CD4-positive, alpha-beta T cell (primary cell): Measurements from ENCODE around the gene A1BG. TPM values are rescaled to one million over a fixed set of nuclear protein-coding genes. Genes with fewer than 3 reads are reported as not detected.

ENCODE experiments used
- ATAC-seq: fragments of 200-7000 bp; cut with Tn5 transposase; one replicate; pipeline ENCODE4 v1.10.0; 2022; ENCODE audit warnings: mild to moderate bottlenecking; ENCODE audit not compliant: poor library complexity
- CTCF ChIA-PET: fragments of 350-600 bp; sonication (Branson Sonifier 250); formaldehyde crosslinking; loops from one replicate; lab custom pipeline; 2021; ENCODE audit warnings: antibody characterized with exemption, inconsistent platforms; lab: Charles Lee
- POLR2A ChIA-PET: fragments of 350-600 bp; sonication (Branson Sonifier 250); formaldehyde crosslinking; loops from one replicate; lab custom pipeline; 2021; ENCODE audit warnings: antibody characterized with exemption, inconsistent platforms; lab: Charles Lee
- DNase-seq, 14 experiments: peaks; one replicate each; pipeline ENCODE4 v3.0.0-alpha.2; 2013 to 2020; ENCODE audit warnings: mixed read lengths in 2 of 14
- H3K27ac ChIP-seq, 2 donors: one replicate each; pipeline versions ENCODE4 v1.5.1 to v1.7.0; 2013; ENCODE audit warnings: low read length in 2 of 2, low read depth in 1 of 2, mild to moderate bottlenecking in 1 of 2
- H3K27me3 ChIP-seq, 2 experiments: 1 replicate in 1 of 2; 2 replicates in 1 of 2; pipeline versions ENCODE4 v1.6.1 to v1.7.0; 2013; ENCODE audit warnings: low read length in 2 of 2, control low read depth in 1 of 2, mild to moderate bottlenecking in 1 of 2, moderate library complexity in 1 of 2; ENCODE audit not compliant: insufficient read depth in 2 of 2, control insufficient read depth in 1 of 2
- H3K36me3 ChIP-seq: one replicate; pipeline ENCODE4 v1.6.1; 2013; ENCODE audit warnings: low read length, control low read depth; ENCODE audit not compliant: insufficient read depth
- H3K4me1 ChIP-seq: one replicate; pipeline ENCODE4 v1.6.1; 2013; ENCODE audit warnings: low read length, control low read depth; ENCODE audit not compliant: insufficient read depth
- H3K4me3 ChIP-seq: one replicate; pipeline ENCODE4 v1.5.1; 2013; ENCODE audit warnings: mild to moderate bottlenecking, low read length, moderate library complexity
- H3K9me3 ChIP-seq, 2 experiments: 1 replicate in 1 of 2; 2 replicates in 1 of 2; pipeline versions ENCODE4 v1.6.1 to v1.7.0; 2013; ENCODE audit warnings: low read length in 2 of 2, mild to moderate bottlenecking in 2 of 2, control low read depth in 1 of 2, moderate library complexity in 1 of 2; ENCODE audit not compliant: control insufficient read depth in 1 of 2, insufficient read depth in 1 of 2
- H3K27ac Mint-ChIP-seq: one replicate; pipeline ENCODE4 v1.8.0; 2020; ENCODE audit warnings: mixed read lengths
- H3K27me3 Mint-ChIP-seq: one replicate; pipeline ENCODE4 v1.8.0; 2021; ENCODE audit warnings: mixed read lengths
- H3K36me3 Mint-ChIP-seq: one replicate; pipeline ENCODE4 v1.8.0; 2021; ENCODE audit warnings: low read depth, mixed read lengths
- H3K4me1 Mint-ChIP-seq: one replicate; pipeline ENCODE4 v1.8.0; 2021; ENCODE audit warnings: low read depth, mixed read lengths
- H3K4me3 Mint-ChIP-seq: one replicate; pipeline ENCODE4 v1.8.0; 2020; ENCODE audit warnings: mild to moderate bottlenecking, mixed read lengths
- H3K9me3 Mint-ChIP-seq: one replicate; pipeline ENCODE4 v1.8.0; 2020; ENCODE audit warnings: mixed read lengths
- intact Hi-C, 2 experiments: fragments of 100-400 bp; cut with DNase I in 1 of 2; cut with micrococcal nuclease in 1 of 2; formaldehyde crosslinking; loops; one replicate each; pipeline versions ENCODE4 v1.15.1 to v1.9.0; 2023 to 2025; cut with DNase I, micrococcal nuclease
- total RNA-seq, 174 experiments: library from RNA in 2 of 174; stranded (reverse) in 2 of 174; gene quantifications; one replicate each; pipeline ENCODE4 v1.2.3 and lab custom pipeline; 2021 to 2026
- TF ChIP-seq, protein P1 (sequence below): fragments of 200-600 bp; IDR thresholded peaks from one replicate; pipeline ENCODE4 v1.8.0; 2022; ENCODE audit warnings: antibody characterized with exemption, mild to moderate bottlenecking

A1BG gene
- total RNA-seq, 2 experiments from 2014 or later: 7.6 to 8.4 TPM

DNA sequence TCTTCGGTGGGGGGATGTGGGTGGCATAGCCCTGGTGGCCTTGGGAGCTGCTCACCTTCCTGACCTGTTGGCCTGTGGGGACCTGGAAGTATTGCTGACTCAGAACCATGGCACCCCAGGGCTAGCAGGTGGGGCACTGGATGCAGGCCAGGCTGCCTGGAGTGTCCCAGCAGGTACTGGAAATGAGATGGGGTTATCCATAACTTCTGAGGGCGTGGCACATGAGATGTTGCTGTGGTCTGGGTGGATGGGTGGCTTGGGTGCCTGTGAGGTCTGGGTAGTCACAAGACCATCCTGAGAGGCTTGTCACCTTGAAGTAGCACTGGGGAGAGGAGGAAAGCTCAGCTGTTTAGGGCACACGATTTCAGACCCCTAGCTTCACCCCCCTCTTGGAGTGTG, 41.5 kb upstream of the A1BG start:
- no peak overlapping the region for H3K27ac Mint-ChIP-seq
- no peaks in the 10 kb centered on the region for H3K9me3 Mint-ChIP-seq
- ChIA-PET CTCF (no interaction called here), POLR2A (no interaction called here)
- Histone ChIP-seq H3K27ac (no peak overlapping the region), H3K27me3 (peaks cover 16 to 21% of the 10 kb centered on the region in 2 experiments), H3K36me3 (peaks cover 40% of the 10 kb centered on the region), H3K4me1 (peaks cover 12% of the 10 kb centered on the region), H3K4me3 (no peak overlapping the region), H3K9me3 (peaks cover 0 to 9% of the 10 kb centered on the region in 2 experiments)
- TF ChIP-seq, protein P1, sequence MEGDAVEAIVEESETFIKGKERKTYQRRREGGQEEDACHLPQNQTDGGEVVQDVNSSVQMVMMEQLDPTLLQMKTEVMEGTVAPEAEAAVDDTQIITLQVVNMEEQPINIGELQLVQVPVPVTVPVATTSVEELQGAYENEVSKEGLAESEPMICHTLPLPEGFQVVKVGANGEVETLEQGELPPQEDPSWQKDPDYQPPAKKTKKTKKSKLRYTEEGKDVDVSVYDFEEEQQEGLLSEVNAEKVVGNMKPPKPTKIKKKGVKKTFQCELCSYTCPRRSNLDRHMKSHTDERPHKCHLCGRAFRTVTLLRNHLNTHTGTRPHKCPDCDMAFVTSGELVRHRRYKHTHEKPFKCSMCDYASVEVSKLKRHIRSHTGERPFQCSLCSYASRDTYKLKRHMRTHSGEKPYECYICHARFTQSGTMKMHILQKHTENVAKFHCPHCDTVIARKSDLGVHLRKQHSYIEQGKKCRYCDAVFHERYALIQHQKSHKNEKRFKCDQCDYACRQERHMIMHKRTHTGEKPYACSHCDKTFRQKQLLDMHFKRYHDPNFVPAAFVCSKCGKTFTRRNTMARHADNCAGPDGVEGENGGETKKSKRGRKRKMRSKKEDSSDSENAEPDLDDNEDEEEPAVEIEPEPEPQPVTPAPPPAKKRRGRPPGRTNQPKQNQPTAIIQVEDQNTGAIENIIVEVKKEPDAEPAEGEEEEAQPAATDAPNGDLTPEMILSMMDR: no peak
- H3K4me1 Mint-ChIP-seq: peaks cover 5% of the 10 kb centered on the region
- H3K36me3 Mint-ChIP-seq: peaks cover 51% of the 10 kb centered on the region
- ATAC-seq (no peak), DNase-seq (no peak)
- intact Hi-C loops: no loop called here
- no peak overlapping the region for H3K4me3 Mint-ChIP-seq
- peaks cover 24% of the 10 kb centered on the region for H3K27me3 Mint-ChIP-seq

DNA sequence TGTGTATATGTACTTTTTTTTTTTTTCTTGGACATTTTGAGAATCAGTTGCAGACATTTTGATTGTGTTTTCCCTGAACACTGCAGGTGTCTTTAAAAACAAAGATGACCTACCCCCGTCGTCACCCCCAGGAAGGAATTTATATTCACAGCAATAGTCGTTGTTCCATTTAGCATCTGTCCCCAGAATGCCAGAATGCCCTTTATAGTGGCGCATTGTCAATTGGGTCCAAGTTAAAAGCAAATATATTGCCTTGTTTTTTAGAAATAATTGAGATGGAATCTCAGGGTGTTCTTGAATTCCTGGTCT, 40.4 kb upstream of the A1BG start:
- intact Hi-C loops: no loop called here
- TF ChIP-seq, protein P1: no peak
- Mint-ChIP-seq H3K27ac (no peak overlapping the region), H3K27me3 (peaks cover 19% of the 10 kb centered on the region), H3K4me3 (no peak overlapping the region), H3K9me3 (no peaks in the 10 kb centered on the region), H3K4me1 (peaks cover 13% of the 10 kb centered on the region), H3K36me3 (peaks cover 59% of the 10 kb centered on the region)
- ChIA-PET POLR2A (no interaction called here), CTCF (no interaction called here)
- peaks cover 16 to 19% of the 10 kb centered on the region in 2 experiments for H3K27me3 ChIP-seq
- H3K9me3 ChIP-seq: peaks cover 0 to 9% of the 10 kb centered on the region in 2 experiments
- peaks cover 49% of the 10 kb centered on the region for H3K36me3 ChIP-seq
- no peak for DNase-seq
- H3K4me1 ChIP-seq: peaks cover 16% of the 10 kb centered on the region
- no peak for ATAC-seq
- no peak overlapping the region for H3K4me3 ChIP-seq
- H3K27ac ChIP-seq: no peak overlapping the region

DNA sequence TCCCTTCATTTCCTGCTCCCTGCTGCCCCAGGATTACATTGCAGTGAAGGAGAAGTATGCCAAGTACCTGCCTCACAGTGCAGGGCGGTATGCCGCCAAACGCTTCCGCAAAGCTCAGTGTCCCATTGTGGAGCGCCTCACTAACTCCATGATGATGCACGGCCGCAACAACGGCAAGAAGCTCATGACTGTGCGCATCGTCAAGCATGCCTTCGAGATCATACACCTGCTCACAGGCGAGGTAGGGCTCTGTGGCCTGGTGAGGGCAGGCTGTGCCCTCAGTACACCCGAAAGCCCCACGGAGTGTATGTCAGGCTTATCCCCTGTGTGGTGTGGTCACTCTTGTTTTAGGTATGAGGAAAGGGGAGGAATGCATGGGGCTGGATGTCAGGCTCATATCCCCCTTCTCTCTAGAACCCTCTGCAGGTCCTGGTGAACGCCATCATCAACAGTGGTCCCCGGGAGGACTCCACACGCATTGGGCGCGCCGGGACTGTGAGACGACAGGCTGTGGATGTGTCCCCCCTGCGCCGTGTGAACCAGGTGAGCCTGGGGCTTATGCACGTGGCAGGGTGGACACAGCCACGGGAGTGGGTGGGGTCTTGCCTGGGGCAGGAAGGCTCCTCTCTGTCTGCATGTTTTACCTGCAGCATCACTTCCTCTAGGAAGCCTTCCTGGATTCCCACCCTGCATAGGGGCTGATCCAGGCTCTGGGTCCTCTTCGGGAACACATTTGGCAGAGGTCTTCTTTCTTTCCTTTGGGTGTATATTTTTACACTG, 39.8 kb upstream of the A1BG start:
- H3K4me3 Mint-ChIP-seq: no peak overlapping the region
- peaks cover 16 to 18% of the 10 kb centered on the region in 2 experiments for H3K27me3 ChIP-seq
- H3K27ac ChIP-seq: no peak overlapping the region
- no peaks in the 10 kb centered on the region for H3K9me3 Mint-ChIP-seq
- POLR2A ChIA-PET: no interaction called here
- H3K4me1 ChIP-seq: peaks cover 21% of the 10 kb centered on the region
- no peak for DNase-seq
- peaks cover 65% of the 10 kb centered on the region for H3K36me3 Mint-ChIP-seq
- H3K4me1 Mint-ChIP-seq: peaks cover 19% of the 10 kb centered on the region
- no peak overlapping the region for H3K27ac Mint-ChIP-seq
- CTCF ChIA-PET: no interaction called here
- peaks cover 0 to 9% of the 10 kb centered on the region in 2 experiments for H3K9me3 ChIP-seq
- no peak for ATAC-seq
- intact Hi-C loops: no loop called here
- TF ChIP-seq, protein P1: no peak
- H3K4me3 ChIP-seq: no peak overlapping the region
- H3K27me3 Mint-ChIP-seq: peaks cover 16% of the 10 kb centered on the region
- peaks cover 53% of the 10 kb centered on the region for H3K36me3 ChIP-seq
